Measurements from ENCODE around the gene NCS1.

DNA sequence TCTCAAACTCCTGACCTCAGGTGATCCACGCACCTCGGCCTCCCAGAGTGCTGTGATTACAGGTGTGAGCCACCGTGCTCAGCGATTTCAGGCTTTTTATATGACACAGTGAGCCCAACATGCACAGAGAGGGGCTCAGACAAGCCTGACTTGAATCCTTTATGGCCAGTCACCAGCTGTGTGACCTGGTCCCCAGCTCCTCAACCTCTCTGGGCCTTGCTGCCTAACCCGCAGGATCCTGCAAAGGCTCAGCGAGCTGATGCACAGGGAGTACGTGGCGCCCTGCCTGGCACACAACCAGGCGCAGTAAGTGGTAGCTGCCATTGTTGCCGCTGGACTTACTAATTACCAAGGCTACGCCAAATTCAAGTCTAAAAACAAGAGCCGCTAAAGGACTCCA is 16.6 kb upstream of the NCS1 start:
- TF ChIP-seq EP300 (IDR thresholded peaks at IDR 0.05; ENCODE audit: borderline replicate concordance in 1 of 2, low read depth in 2 of 2, low read length in 2 of 2) = no peak
- no peak for TF ChIP-seq SUZ12 (IDR thresholded peaks at IDR 0.05; ENCODE audit: low read length)
- TF ChIP-seq CEBPB (IDR thresholded peaks at IDR 0.05; ENCODE audit: low read depth, low read length) = no peak
- TF ChIP-seq, protein P1, sequence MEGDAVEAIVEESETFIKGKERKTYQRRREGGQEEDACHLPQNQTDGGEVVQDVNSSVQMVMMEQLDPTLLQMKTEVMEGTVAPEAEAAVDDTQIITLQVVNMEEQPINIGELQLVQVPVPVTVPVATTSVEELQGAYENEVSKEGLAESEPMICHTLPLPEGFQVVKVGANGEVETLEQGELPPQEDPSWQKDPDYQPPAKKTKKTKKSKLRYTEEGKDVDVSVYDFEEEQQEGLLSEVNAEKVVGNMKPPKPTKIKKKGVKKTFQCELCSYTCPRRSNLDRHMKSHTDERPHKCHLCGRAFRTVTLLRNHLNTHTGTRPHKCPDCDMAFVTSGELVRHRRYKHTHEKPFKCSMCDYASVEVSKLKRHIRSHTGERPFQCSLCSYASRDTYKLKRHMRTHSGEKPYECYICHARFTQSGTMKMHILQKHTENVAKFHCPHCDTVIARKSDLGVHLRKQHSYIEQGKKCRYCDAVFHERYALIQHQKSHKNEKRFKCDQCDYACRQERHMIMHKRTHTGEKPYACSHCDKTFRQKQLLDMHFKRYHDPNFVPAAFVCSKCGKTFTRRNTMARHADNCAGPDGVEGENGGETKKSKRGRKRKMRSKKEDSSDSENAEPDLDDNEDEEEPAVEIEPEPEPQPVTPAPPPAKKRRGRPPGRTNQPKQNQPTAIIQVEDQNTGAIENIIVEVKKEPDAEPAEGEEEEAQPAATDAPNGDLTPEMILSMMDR (IDR thresholded peaks at IDR 0.05; ENCODE audit: control extremely low read depth in 1 of 3, insufficient read depth in 1 of 3, low read depth in 1 of 3, low read length in 3 of 3) = no peak
- no peak for TF ChIP-seq POLR2A (IDR thresholded peaks at IDR 0.05; ENCODE audit: control extremely low read depth in 1 of 2, low read depth in 2 of 2, low read length in 2 of 2)
- no peak for TF ChIP-seq EZH2 (IDR thresholded peaks at IDR 0.05; ENCODE audit: low read depth, low read length, severe bottlenecking)
- no peak for TF ChIP-seq TAF1 (IDR thresholded peaks at IDR 0.05; ENCODE audit: low read depth, low read length)
- no peak for TF ChIP-seq TAF7 (optimal IDR thresholded peaks at IDR 0.05; ENCODE audit: borderline replicate concordance, low read depth, low read length)

All from H1 (cell line).